Stimulated activated CD4-positive, alpha-beta T cell treated with anti-CD3 and anti-CD28 coated beads, Interleukin-4, amount 100 ng/mL, for 48 hours (primary cell): ENCODE data around the gene FAM13A.

Experiments
- DNase-seq, 2 donors: peaks; one replicate each; pipeline ENCODE4 v3.0.0-alpha.2; 2020; ENCODE audit warnings: low read depth in 2 of 2

Gene FAM13A

GRCh38 chr4:88747351-88747750, 309.6 kb downstream of the FAM13A start:
- no peak for DNase-seq

GRCh38 chr4:88746206-88746605, 310.8 kb downstream of the FAM13A start:
- no peak for DNase-seq

- no peak for DNase-seq
Observed at GRCh38 chr4:88745581-88746163, 311.3 kb downstream of the FAM13A start.

GRCh38 chr4:88745175-88745574, 311.8 kb downstream of the FAM13A start:
- DNase-seq: no peak

GRCh38 chr4:88744609-88745008, 312.4 kb downstream of the FAM13A start:
- DNase-seq: no peak

- no peak for DNase-seq
Observed at GRCh38 chr4:88743696-88744095, 313.3 kb downstream of the FAM13A start.

GRCh38 chr4:88742561-88742960, 314.4 kb downstream of the FAM13A start:
- no peak for DNase-seq

GRCh38 chr4:88738180-88738579, 318.8 kb downstream of the FAM13A start:
- no peak for DNase-seq

GRCh38 chr4:88737307-88737941, 319.6 kb downstream of the FAM13A start:
- no peak for DNase-seq

GRCh38 chr4:88736264-88736663, 320.7 kb downstream of the FAM13A start:
- no peak for DNase-seq

- DNase-seq: no peak
Observed at GRCh38 chr4:88735564-88735963, 321.4 kb downstream of the FAM13A start.

GRCh38 chr4:88734403-88734949, 322.5 kb downstream of the FAM13A start:
- DNase-seq: no peak

GRCh38 chr4:88732714-88733368, 324.1 kb downstream of the FAM13A start:
- DNase-seq: no peak

GRCh38 chr4:88731381-88731780, 325.6 kb downstream of the FAM13A start:
- DNase-seq: no peak

GRCh38 chr4:88730811-88731210, 326.2 kb downstream of the FAM13A start:
- no peak for DNase-seq

GRCh38 chr4:88729146-88729760, 327.7 kb downstream of the FAM13A start:
- no peak for DNase-seq

- no peak for DNase-seq
Observed at GRCh38 chr4:88728146-88728545, 328.8 kb downstream of the FAM13A start.

GRCh38 chr4:88725986-88726385, 331.0 kb downstream of the FAM13A start:
- DNase-seq: no peak

GRCh38 chr4:88725143-88725542, 331.8 kb downstream of the FAM13A start:
- DNase-seq: no peak

GRCh38 chr4:88724406-88724805, 332.6 kb downstream of the FAM13A start:
- DNase-seq: no peak

- DNase-seq: no peak
Observed at GRCh38 chr4:88722828-88723227, 334.2 kb downstream of the FAM13A start.

- DNase-seq: no peak
Observed at GRCh38 chr4:88722276-88722780, 334.7 kb downstream of the FAM13A start.
